GM23338 (cell line): ENCODE results near the gene CTNNA2. TPM values are rescaled to one million over a fixed set of nuclear protein-coding genes. Genes with fewer than 3 reads are reported as not detected.

Source experiments
- ATAC-seq: fragments of 200-7000 bp; cut with Tn5 transposase; 3 replicates; pipeline ENCODE4 v1.9.1; 2020
- DNase-seq: peaks from one replicate; pipeline ENCODE4 v3.0.0-alpha.2; 2015; ENCODE audit warnings: low spot score
- H2AFZ ChIP-seq: fragments of 200-600 bp; sonication (generic); 2 replicates; pipeline ENCODE4 v1.8.0; 2016; ENCODE audit warnings: antibody characterized with exemption, mild to moderate bottlenecking, moderate library complexity
- H3F3A ChIP-seq: fragments of 200-600 bp; sonication (generic); replicated peaks from 2 replicates; pipeline ENCODE4 v1.8.0; 2017; ENCODE audit warnings: antibody characterized with exemption, mixed run types, low read depth
- H3K27ac ChIP-seq: fragments of 200-600 bp; sonication (generic); 2 replicates; pipeline ENCODE4 v1.6.1; 2016; ENCODE audit warnings: low read depth
- H3K27me3 ChIP-seq: fragments of 200-600 bp; sonication (generic); 2 replicates; pipeline ENCODE4 v1.8.0; 2016; ENCODE audit warnings: mild to moderate bottlenecking, mixed run types, moderate library complexity; ENCODE audit not compliant: insufficient read depth
- H3K36me3 ChIP-seq: fragments of 200-600 bp; sonication (generic); 2 replicates; pipeline ENCODE4 v1.8.0; 2016; ENCODE audit warnings: mild to moderate bottlenecking; ENCODE audit not compliant: insufficient read depth
- H3K4me1 ChIP-seq: fragments of 200-600 bp; sonication (generic); 2 replicates; pipeline ENCODE4 v1.8.0; 2016; ENCODE audit warnings: mild to moderate bottlenecking, moderate library complexity; ENCODE audit not compliant: insufficient read depth
- H3K4me2 ChIP-seq: fragments of 200-600 bp; sonication (generic); 2 replicates; pipeline ENCODE4 v1.7.1; 2017; ENCODE audit warnings: mixed run types
- H3K4me3 ChIP-seq: fragments of 200-600 bp; sonication (generic); 2 replicates; pipeline ENCODE4 v1.6.1; 2016; ENCODE audit warnings: mixed run types
- H3K79me2 ChIP-seq: fragments of 200-600 bp; sonication (generic); replicated peaks from 2 replicates; pipeline ENCODE4 v1.8.0; 2017; ENCODE audit warnings: mild to moderate bottlenecking; ENCODE audit not compliant: insufficient read depth
- H3K9me2 ChIP-seq: fragments of 200-600 bp; sonication (generic); 2 replicates; pipeline ENCODE4 v1.8.0; 2017; ENCODE audit not compliant: insufficient read depth
- H4K20me1 ChIP-seq: fragments of 200-600 bp; sonication (generic); replicated peaks from 2 replicates; pipeline ENCODE4 v1.8.0; 2017; ENCODE audit warnings: mild to moderate bottlenecking; ENCODE audit not compliant: insufficient read depth
- H3K27ac Mint-ChIP-seq: 2 replicates; pipeline ENCODE4 v1.8.0; 2020; ENCODE audit warnings: inconsistent platforms, mild to moderate bottlenecking, moderate library complexity, mixed read lengths
- H3K27me3 Mint-ChIP-seq: 3 replicates; pipeline ENCODE4 v1.8.0; 2022; ENCODE audit warnings: low read depth, mild to moderate bottlenecking, moderate library complexity, mixed read lengths, inconsistent platforms; ENCODE audit not compliant: insufficient read depth, poor library complexity
- H3K36me3 Mint-ChIP-seq: 3 replicates; pipeline ENCODE4 v1.8.0; 2021; ENCODE audit warnings: low read depth, mild to moderate bottlenecking, inconsistent platforms, moderate library complexity, mixed read lengths
- H3K4me1 Mint-ChIP-seq: 3 replicates; pipeline ENCODE4 v1.8.0; 2020; ENCODE audit warnings: mild to moderate bottlenecking, inconsistent platforms, mixed read lengths
- H3K4me3 Mint-ChIP-seq: 3 replicates; pipeline ENCODE4 v1.8.0; 2021; ENCODE audit warnings: moderate library complexity, mild to moderate bottlenecking, inconsistent platforms, mixed read lengths
- H3K9me3 Mint-ChIP-seq: 3 replicates; pipeline ENCODE4 v1.8.0; 2020; ENCODE audit warnings: moderate library complexity, mild to moderate bottlenecking, inconsistent platforms, mixed read lengths
- CREB1 ChIP-seq: fragments of 250-450 bp; sonication (Bioruptor Pico); IDR thresholded peaks from 2 replicates; pipeline ENCODE4 v1.5.0; 2020; ENCODE audit warnings: low read depth, mild to moderate bottlenecking, moderate library complexity
- CTCF ChIP-seq, 2 experiments: fragments of 200-600 bp in 1 of 2; sonication (generic) in 1 of 2; conservative IDR thresholded peaks; 2 replicates each; pipeline versions ENCODE4 v1.5.1 to v1.6.1; 2016 to 2017; ENCODE audit warnings: antibody characterized with exemption in 2 of 2, low read depth in 2 of 2, mild to moderate bottlenecking in 2 of 2, moderate library complexity in 1 of 2
- ETS1 ChIP-seq: IDR thresholded peaks from 2 replicates; pipeline ENCODE4 v1.6.1; 2016; ENCODE audit warnings: antibody characterized with exemption
- EZH2 ChIP-seq: fragments of 200-600 bp; sonication (generic); IDR thresholded peaks from one replicate; pipeline ENCODE4 v1.8.0; 2017; ENCODE audit warnings: antibody characterized with exemption, mild to moderate bottlenecking, low read depth; ENCODE audit not compliant: unreplicated experiment
- EZH2phosphoT487 ChIP-seq: fragments of 200-600 bp; sonication (generic); IDR thresholded peaks from one replicate; pipeline ENCODE4 v1.8.1; 2018; ENCODE audit warnings: antibody characterized with exemption; ENCODE audit not compliant: unreplicated experiment
- JUNB ChIP-seq: IDR thresholded peaks from one replicate; pipeline ENCODE4 v1.6.1; 2016; ENCODE audit warnings: antibody characterized with exemption; ENCODE audit not compliant: unreplicated experiment
- NANOG ChIP-seq: IDR thresholded peaks from 2 replicates; pipeline ENCODE4 v1.6.1; 2016; ENCODE audit warnings: antibody characterized with exemption, borderline replicate concordance
- POLR2AphosphoS5 ChIP-seq: IDR thresholded peaks from 2 replicates; pipeline ENCODE4 v1.6.1; 2016; ENCODE audit warnings: antibody characterized with exemption, low read depth
- REST ChIP-seq: IDR thresholded peaks from one replicate; pipeline ENCODE4 v1.6.1; 2018; ENCODE audit warnings: antibody characterized with exemption; ENCODE audit not compliant: unreplicated experiment
- STAT1 ChIP-seq: IDR thresholded peaks from one replicate; pipeline ENCODE4 v1.6.1; 2016; ENCODE audit warnings: antibody characterized with exemption; ENCODE audit not compliant: unreplicated experiment
- ZNF114 ChIP-seq: fragments of 250-450 bp; sonication (Bioruptor Pico); IDR thresholded peaks from 2 replicates; pipeline ENCODE4 v1.5.0; 2020; ENCODE audit warnings: mild to moderate bottlenecking, moderate library complexity
- ZNF331 ChIP-seq: fragments of 250-450 bp; sonication (Bioruptor Pico); IDR thresholded peaks from 2 replicates; pipeline ENCODE4 v1.5.0; 2020; ENCODE audit warnings: low read depth, mild to moderate bottlenecking, moderate library complexity
- ZNF462 ChIP-seq: fragments of 250-450 bp; sonication (Bioruptor Pico); IDR thresholded peaks from 2 replicates; pipeline ENCODE4 v1.5.0; 2020; ENCODE audit warnings: mild to moderate bottlenecking, moderate library complexity
- polyA plus RNA-seq: library from polyadenylated mRNA; unstranded; fragments of >200 nt; fragmentation: Nextera tagmentation; extraction: Ambion mirVana; gene quantifications from 2 replicates; pipeline ENCODE4 v1.2.1, GENCODE V29; 2016
- total RNA-seq: library from RNA; depleted of rRNA; stranded (reverse); fragments of >200 nt; shearing (Covaris generic); gene quantifications from 2 replicates; pipeline ENCODE4 v1.2.3, GENCODE V29; 2014

CTNNA2 gene
- total and polyA plus RNA-seq, 2 experiments from 2014 or later = 6.4 to 15.6 TPM

- no peaks in the 10 kb centered on the region for H3F3A ChIP-seq
- no peak overlapping the region for H2AFZ ChIP-seq
- Mint-ChIP-seq H3K36me3 (no peaks in the 10 kb centered on the region), H3K4me3 (no peak overlapping the region), H3K9me3 (no peaks in the 10 kb centered on the region), H3K27ac (no peak overlapping the region), H3K4me1 (peaks cover 51% of the 10 kb centered on the region), H3K27me3 (no peaks in the 10 kb centered on the region)
- H3K36me3 ChIP-seq = no peaks in the 10 kb centered on the region
- TF ChIP-seq EZH2 (no peak), STAT1 (no peak), NANOG (no peak), ZNF462 (CRISPR knock-in tag) (no peak), CREB1 (CRISPR knock-in tag) (no peak), REST (no peak), JUNB (no peak), ZNF114 (no peak), ZNF331 (CRISPR knock-in tag) (no peak), CTCF (conservative IDR thresholded peaks at IDR 0.05; ENCODE audit: low read depth in 2 of 2) (no peak), ETS1 (no peak), EZH2phosphoT487 (no peak), POLR2AphosphoS5 (no peak)
- no peaks in the 10 kb centered on the region for H3K79me2 ChIP-seq
- ATAC-seq (no peak), DNase-seq (no peak)
- H3K9me2 ChIP-seq = no peaks in the 10 kb centered on the region
- no peak overlapping the region for H3K4me3 ChIP-seq
- H3K4me2 ChIP-seq = no peak overlapping the region
- H3K4me1 ChIP-seq = peaks cover 45% of the 10 kb centered on the region
- no peak overlapping the region for H3K27ac ChIP-seq
- H4K20me1 ChIP-seq = no peaks in the 10 kb centered on the region
- H3K27me3 ChIP-seq = no peaks in the 10 kb centered on the region
Observed at GRCh38 chr2:80464275-80464674, 951.4 kb downstream of the CTNNA2 start.
